GM18868 (cell line): ENCODE measurements around the gene DNAAF5.

Source experiments
- ATAC-seq: cut with Tn5 transposase; IDR thresholded peaks from one replicate; pipeline ENCODE4 v1.9.1; 2021; ENCODE audit warnings: mild to moderate bottlenecking, moderate library complexity; ENCODE audit not compliant: unreplicated experiment

The DNAAF5 gene

DNA sequence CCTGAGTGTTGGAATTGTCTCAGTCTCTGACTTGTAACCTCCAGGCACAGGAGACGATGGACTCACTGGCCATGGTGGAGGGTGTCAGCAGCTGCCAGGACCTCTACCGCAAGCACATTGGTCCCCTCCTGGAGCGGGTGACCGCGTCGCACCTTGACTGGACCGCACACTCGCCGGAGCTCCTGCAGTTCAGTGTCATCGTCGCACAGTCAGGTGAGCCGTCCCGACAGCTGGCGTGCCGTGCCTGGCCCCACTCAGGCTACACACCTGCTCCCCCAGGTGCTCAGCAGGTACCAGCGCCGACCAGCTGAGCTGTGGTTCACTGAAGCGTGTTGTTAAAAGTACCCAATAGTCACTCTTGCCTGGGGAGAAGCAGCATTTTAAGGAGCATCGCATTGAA, 37.3 kb downstream of the DNAAF5 start:
- no peak for ATAC-seq

- no peak for ATAC-seq
Measured at GRCh38 chr7:765383-765782, 38.9 kb downstream of the DNAAF5 start.

DNA sequence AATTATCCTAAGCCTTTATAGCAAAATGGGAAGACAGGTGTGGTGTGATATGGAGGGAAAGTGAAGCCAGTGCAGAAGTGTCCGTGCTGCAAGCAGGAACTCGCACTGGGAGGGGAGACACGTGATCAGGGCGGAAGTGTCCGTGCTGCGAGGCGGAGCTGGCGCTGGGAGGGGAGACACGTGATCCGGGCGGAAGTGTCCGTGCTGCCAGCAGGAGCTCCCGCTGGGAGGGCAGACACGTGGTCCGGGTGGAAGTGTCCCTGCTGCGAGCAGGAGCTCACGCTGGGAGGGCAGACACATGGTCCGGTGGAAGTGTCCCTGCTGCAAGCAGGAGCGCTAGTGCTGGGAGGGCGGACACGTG, 41.1 kb downstream of the DNAAF5 start:
- ATAC-seq: no peak

DNA sequence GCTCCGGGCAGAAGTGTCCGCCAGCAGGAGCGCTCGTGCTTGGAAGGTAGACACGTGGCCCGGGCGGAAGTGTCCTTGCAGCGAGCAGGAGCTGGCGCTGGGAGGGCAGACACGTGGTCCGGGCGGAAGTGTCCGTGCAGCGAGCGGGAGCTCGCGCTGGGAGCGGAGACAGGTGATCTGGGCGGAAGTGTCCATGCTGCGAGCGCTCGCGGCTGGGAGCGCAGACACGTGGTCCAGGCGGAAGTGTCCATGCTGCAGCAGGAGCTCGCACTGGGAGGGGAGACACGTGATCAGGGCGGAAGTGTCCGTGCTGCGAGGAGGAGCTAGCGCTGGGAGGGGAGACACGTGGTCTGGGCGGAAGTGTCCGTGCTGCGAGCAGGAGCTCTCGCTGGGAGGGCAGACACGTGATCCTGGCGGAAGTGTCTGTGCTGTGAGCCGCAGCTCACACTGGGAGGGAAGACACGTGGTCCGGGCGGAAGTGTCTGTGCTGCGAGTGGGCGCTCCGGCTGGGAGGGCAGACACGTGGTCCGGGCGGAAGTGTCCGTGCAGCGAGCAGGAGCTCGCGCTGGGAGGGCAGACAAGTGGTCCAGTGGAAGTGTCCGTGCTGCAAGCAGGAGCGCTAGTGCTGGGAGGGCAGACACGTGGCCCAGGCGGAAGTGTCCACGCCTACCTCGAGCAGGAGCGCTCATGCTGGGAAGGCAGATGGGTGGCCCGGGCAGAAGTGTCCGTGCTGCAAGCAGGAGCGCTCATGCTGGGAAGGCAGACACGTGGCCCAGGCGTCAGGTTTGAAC, 41.6 kb downstream of the DNAAF5 start:
- no peak for ATAC-seq

DNA sequence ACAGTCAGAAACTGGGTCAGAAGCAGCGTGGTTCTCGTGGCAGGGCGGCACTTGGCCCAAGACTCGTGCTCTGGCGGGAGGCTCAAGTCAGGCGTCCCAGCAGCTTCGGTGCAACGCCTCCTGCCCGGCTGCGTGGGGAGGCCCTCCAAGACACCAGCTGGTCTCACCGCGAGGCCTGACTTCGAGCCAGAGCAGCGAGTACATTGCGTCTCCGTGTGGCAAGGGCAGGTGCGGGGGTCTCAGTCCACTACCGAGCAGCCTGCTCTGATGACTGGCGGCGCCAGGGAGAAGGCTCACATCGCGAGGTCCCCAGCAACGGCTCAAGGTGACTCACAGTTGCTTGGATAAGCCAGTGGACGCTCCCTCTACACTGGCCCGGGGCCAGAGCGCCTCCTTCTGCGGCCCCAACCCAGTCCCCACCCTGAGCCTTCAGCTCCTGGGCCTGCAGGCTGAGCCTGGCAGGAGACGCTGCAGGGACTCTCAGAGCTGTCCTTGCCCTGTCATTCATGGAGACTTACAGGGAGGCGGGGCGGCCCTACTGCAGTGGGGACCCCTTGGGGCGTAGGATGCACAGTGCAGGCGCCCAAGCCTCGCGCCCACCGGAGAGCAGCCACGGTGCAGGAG, 42.5 kb downstream of the DNAAF5 start:
- no peak for ATAC-seq

GRCh38 chr7:770336-770735, 43.8 kb downstream of the DNAAF5 start:
- no peak for ATAC-seq

GRCh38 chr7:770741-771166, 44.3 kb downstream of the DNAAF5 start:
- no peak for ATAC-seq

- ATAC-seq: no peak
Measured at GRCh38 chr7:771234-772004, 44.9 kb downstream of the DNAAF5 start.

DNA sequence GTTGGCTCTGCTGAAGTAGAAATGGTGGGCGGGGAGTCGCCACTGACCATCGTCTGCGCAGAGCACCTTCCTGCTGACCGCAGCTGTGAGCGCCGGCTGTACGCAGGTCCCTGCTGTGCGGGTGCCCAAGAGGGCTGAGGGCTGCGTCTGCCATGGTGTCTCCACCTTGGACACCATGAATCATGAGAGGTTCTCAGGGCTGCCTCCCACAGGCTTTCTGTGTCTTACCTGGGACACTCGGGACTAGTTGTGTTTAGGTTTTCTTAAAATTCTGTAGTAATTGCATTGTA, 45.5 kb downstream of the DNAAF5 start:
- no peak for ATAC-seq

GRCh38 chr7:772392-772791, 45.9 kb downstream of the DNAAF5 start:
- no peak for ATAC-seq

DNA sequence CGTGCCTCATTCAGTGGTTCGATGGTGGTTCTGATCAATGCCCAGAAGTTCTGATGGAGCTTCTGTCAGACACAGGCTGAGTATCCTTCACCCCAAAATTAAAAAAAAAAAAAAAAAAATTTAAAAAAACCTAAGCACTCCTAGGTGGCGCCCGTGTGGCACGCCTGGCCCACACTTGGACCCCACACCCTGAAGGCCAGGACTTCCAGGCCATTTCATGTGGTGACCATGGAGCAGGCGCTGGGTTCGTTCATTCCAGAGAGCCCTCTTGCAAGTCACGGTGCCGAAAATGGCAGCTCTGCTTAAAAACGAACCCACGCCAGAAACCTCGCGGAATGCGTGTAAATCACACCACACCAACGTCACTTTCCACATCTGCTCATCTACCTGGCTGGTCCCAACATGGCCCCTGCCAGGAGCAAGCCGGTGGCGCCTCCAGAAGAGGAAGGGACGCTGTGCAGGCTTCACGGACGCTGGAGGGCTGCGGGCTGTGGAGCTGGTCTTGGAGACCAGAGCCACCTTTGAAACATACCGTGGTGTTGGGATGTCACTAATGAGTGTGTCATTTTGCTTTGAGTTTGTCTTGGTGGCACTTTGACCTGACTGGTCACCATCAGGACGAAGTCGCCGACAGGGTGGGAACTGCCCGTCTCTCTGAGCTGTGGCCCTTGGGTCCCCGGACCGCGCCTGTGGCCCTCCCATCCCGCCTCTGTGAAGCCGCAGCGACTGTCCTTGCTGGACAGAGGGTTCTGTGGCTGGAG, 46.5 kb downstream of the DNAAF5 start:
- ATAC-seq: no peak

DNA sequence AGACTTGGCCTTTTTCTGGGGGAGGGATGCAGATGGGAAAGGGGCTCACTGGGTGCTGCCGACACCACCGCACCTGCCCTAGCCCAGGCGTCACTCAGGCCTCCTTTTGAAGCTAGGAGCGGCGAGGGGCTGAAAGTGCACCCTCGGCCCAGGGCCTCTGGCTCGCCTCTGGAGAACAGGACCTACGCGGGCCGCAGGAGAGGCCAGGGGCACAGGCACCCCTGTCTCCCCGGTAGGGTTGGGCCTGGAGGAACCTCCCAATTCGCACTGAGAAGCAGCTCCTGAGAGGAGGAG, 47.1 kb downstream of the DNAAF5 start:
- no peak for ATAC-seq

GRCh38 chr7:774161-775109, 47.9 kb downstream of the DNAAF5 start:
- no peak for ATAC-seq

DNA sequence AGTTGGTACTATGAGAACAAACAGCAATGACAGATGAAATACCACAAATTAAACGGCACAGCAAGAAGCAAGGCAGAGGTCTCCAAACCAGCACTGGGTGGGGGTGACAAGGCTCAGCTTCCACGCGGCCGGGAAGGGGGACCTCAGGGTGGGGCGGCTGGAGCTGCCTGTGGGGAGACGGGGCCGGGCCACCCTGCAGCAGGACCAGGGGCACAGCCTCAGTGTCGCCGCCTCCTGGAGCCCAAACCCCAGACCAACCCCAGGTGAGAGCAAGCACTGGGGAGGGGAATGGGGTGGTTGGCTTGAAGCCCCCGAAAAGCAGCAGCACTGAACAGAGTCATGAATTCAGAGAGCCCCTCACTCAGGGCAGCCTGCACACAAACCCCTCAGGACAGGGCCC, 49.9 kb downstream of the DNAAF5 start:
- no peak for ATAC-seq

- ATAC-seq: no peak
Measured at GRCh38 chr7:776992-777727, 50.7 kb downstream of the DNAAF5 start.

DNA sequence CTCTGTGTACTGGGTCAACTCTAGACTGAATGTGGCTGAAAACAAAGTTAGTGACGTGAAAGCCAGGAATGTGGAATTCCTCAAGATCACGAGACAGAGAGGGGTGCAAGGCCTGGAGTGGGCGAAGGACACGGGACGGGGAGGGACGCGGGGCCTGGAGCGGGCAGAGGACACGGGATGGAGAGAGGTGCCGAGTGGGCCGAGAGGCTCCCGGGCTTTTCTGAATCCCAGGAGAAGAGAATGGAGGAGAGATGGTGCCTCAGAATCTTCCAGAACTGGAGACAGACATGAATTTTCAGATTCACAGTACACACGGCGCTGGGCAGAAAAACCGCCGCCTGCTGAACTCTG, 51.2 kb downstream of the DNAAF5 start:
- ATAC-seq: no peak

DNA sequence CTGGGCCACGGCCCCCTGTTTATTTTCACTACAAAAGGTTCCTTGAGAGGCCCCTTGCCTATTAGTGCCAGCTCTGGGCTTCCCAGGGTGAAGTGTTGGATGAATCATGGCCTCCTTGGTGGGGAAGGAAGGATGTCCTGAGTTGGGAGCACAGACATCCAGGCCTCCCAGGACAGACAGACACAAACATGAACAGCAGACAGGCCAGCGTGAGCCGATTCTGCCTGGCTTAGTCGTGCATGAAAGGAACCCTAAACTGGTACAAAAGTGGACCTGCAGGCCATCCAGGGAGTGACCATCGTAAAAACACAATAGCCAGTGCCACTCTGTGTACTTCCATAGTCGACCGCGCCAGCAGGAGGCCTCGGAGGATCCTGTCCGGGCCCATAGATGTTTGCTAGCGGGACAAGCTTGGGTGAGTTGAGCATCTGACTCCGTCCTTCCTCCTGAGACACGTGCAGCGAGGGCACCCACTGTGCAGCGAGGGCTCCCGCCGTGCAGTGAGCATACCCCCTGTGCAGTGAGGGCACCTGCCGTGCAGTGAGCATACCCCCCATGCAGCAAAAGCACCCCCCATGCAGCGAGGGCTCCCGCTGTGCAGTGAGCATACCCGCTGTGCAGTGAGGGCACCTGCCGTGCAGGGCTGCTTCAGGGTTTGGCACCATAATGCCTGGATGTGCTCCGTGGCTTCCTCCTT, 51.9 kb downstream of the DNAAF5 start:
- ATAC-seq: no peak

DNA sequence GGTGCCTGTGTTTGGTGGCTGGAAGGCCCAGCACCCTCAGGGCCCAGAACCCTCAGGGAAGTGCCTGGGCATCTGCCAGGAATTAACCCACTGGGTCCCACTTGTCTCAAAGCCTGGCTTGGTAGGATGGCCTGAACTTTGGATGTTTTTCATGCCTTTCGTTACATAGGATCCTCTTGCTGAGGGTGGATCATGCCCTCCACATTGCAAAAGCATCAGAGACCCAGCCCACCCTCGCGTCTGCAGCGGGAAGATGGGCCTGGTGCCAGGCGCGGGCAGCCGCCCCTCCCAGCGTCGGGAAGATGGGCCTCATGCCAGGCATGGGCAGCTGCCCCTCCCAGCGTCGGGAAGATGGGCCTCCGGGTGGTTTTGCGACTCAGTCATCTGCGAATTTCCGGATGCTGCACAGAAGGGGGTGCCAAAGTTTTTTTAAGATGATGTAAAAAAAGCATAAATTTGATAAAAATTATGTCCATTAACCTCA, 52.5 kb downstream of the DNAAF5 start:
- no peak for ATAC-seq

GRCh38 chr7:779480-779879, 53.0 kb downstream of the DNAAF5 start:
- ATAC-seq: no peak
